Activated CD4-positive, alpha-beta T cell treated with anti-CD3 and anti-CD28 coated beads, Interleukin-2, amount 10 ng/mL, durations not matched to agents 7 days and 5 days (primary cell): ENCODE data around the gene OR2V1. TPM values are rescaled to one million over a fixed set of nuclear protein-coding genes. Genes with fewer than 3 reads are reported as not detected.
"Not testable (repeated sequence)": the region's sequence is repeated elsewhere in the genome, so short reads cannot be mapped to it uniquely, and the experiment has no call there.

Experiments
- CTCF ChIA-PET: fragments of 350-600 bp; sonication (Branson Sonifier 250); formaldehyde crosslinking; loops from one replicate; lab custom pipeline; 2021; ENCODE audit warnings: antibody characterized with exemption; lab: Charles Lee
- POLR2A ChIA-PET: fragments of 350-600 bp; sonication (Branson Sonifier 250); formaldehyde crosslinking; loops from one replicate; lab custom pipeline; 2021; ENCODE audit warnings: antibody characterized with exemption; lab: Charles Lee
- DNase-seq: peaks from one replicate; pipeline ENCODE4 v3.0.0-alpha.2; 2020
- H3K27ac Mint-ChIP-seq: one replicate; pipeline ENCODE4 v1.8.0; 2021; ENCODE audit warnings: mild to moderate bottlenecking, moderate library complexity, mixed read lengths
- H3K27me3 Mint-ChIP-seq: one replicate; pipeline ENCODE4 v1.8.0; 2021; ENCODE audit warnings: mixed read lengths
- H3K36me3 Mint-ChIP-seq: one replicate; pipeline ENCODE4 v1.8.0; 2021; ENCODE audit warnings: low read depth, mixed read lengths
- H3K4me1 Mint-ChIP-seq: one replicate; pipeline ENCODE4 v1.8.0; 2021; ENCODE audit warnings: mixed read lengths
- H3K4me3 Mint-ChIP-seq: one replicate; pipeline ENCODE4 v1.8.0; 2021; ENCODE audit warnings: mild to moderate bottlenecking, moderate library complexity, mixed read lengths
- H3K9me3 Mint-ChIP-seq: one replicate; pipeline ENCODE4 v1.8.0; 2021; ENCODE audit warnings: mixed read lengths
- total RNA-seq, 2 experiments: library from RNA; stranded (reverse); gene quantifications; one replicate each; pipeline ENCODE4 v1.2.3, GENCODE V29; 2021

Gene OR2V1
- total RNA-seq, 2 experiments from 2014 or later: not detected

DNA sequence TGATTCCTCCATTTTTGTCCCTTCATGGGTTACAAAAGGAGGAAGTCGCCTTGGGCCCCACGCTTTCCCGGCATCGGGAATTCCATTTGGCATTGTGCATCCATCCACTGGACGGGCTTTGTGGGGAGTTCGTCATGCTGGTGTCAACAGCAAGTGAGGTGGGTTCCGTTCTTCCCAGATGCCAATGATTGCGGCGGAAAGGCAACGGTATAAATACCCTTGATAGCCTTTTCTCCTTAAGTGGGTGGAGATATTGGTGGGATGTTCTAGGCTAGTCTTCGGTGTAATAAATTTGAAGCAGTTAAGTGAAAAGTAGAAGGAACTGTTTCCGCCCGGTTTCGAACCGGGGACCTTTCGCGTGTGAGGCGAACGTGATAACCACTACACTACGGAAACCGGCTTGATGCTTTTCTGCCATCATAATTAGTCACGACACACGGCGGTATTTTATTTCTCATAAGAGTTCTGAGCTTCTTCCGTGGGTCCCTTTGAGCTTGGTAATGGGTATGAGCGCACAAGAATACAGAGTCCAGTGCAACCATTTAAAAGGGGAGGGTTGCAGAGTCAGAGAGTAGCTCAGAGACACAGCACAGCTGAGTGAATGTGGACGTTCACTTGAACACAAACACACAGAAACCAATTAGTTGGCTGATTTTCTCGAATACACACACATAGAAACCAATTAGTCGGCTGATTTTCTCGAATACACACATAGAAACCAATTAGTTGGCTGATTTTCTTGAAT, 28.9 kb downstream of the OR2V1 start:
- CTCF ChIA-PET, DNase-seq, H3K36me3 Mint-ChIP-seq, H3K9me3 Mint-ChIP-seq, H3K27ac Mint-ChIP-seq, POLR2A ChIA-PET, H3K4me3 Mint-ChIP-seq: not testable (repeated sequence)
- Mint-ChIP-seq H3K27me3 (peaks cover 39% of the 10 kb centered on the region), H3K4me1 (peaks cover 11% of the 10 kb centered on the region)

GRCh38 chr5:181101030-181101641, 29.8 kb downstream of the OR2V1 start:
- H3K9me3 Mint-ChIP-seq, H3K27ac Mint-ChIP-seq, H3K4me3 Mint-ChIP-seq, POLR2A ChIA-PET, CTCF ChIA-PET, DNase-seq, H3K36me3 Mint-ChIP-seq: not testable (repeated sequence)
- H3K4me1 Mint-ChIP-seq: peaks cover 11% of the 10 kb centered on the region
- H3K27me3 Mint-ChIP-seq: peaks cover 39% of the 10 kb centered on the region

GRCh38 chr5:181100121-181100875, 30.7 kb downstream of the OR2V1 start:
- H3K27ac Mint-ChIP-seq: peak overlapping the region; percentile 25
- DNase-seq: no peak
- ChIA-PET POLR2A (no interaction called here), CTCF (no interaction called here)
- H3K4me1 Mint-ChIP-seq: peaks cover 11% of the 10 kb centered on the region
- peak overlapping the region; percentile 32 for H3K4me3 Mint-ChIP-seq
- peaks cover 4% of the 10 kb centered on the region for H3K36me3 Mint-ChIP-seq
- H3K9me3 Mint-ChIP-seq: no peaks in the 10 kb centered on the region
- peaks cover 31% of the 10 kb centered on the region for H3K27me3 Mint-ChIP-seq

- H3K27ac Mint-ChIP-seq: no peak overlapping the region
- DNase-seq: no peak
- no peaks in the 10 kb centered on the region for H3K9me3 Mint-ChIP-seq
- no peak overlapping the region for H3K4me3 Mint-ChIP-seq
- peaks cover 4% of the 10 kb centered on the region for H3K36me3 Mint-ChIP-seq
- POLR2A ChIA-PET: no interaction called here
- H3K27me3 Mint-ChIP-seq: peaks cover 27% of the 10 kb centered on the region
- CTCF ChIA-PET: interaction anchor here (0.5 to 0.8 kb wide), 2 partner anchors 44 to 442 kb away, joined by 3 read pairs; no protein-coding TSS in a partner anchor
- peaks cover 11% of the 10 kb centered on the region for H3K4me1 Mint-ChIP-seq
These were observed 31.3 kb downstream of the OR2V1 start for GRCh38 chr5:181099602-181100086.

DNA sequence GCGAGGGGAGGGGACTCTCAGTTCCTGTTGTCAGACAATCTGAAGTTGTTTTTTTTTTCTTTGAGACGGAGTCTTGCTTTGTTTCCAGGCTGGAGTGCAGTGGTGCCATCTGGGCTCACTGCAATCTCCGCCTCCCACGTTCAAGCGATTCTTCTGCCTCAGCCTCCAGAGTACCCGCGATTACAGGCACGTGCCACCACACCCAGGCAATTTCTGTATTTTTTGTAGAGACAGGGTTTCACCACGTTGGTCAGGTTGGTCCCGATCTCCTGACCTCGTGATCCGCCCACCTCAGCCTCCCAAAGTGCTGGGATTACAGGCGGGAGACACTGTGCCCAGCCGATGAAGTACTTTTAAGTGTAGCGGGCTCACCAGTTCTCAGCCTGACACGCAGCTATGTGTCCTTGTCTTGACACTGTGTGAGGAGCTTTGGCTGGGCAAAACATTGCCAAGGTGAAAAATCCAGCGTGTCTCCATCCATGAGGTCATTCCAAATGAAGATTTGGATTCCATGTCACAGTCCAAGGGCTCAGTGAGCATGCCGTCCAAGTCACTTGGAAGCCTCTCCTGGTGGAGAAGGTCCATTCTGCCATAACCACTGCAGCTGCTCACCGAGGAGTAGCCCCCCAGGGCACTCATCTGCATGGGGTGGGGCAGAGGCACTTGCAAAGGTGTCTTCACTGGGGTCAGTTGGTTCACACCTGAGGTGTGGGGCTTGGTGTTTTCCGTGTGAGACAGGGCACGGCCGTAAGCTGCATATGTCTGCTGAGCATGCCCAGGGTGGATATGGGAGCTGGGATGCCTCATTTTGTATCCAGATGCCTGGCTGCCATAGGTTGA, 32.0 kb downstream of the OR2V1 start:
- POLR2A ChIA-PET: no interaction called here
- DNase-seq: no peak
- H3K4me3 Mint-ChIP-seq: no peak overlapping the region
- H3K36me3 Mint-ChIP-seq: peaks cover under 1% of the 10 kb centered on the region
- H3K4me1 Mint-ChIP-seq: peaks cover 6% of the 10 kb centered on the region
- CTCF ChIA-PET: interaction anchor here (0.5 to 0.8 kb wide), 2 partner anchors 44 to 441 kb away, joined by 3 read pairs; no protein-coding TSS in a partner anchor
- no peaks in the 10 kb centered on the region for H3K9me3 Mint-ChIP-seq
- H3K27ac Mint-ChIP-seq: peak overlapping the region; percentile 19
- peaks cover 21% of the 10 kb centered on the region for H3K27me3 Mint-ChIP-seq

DNA sequence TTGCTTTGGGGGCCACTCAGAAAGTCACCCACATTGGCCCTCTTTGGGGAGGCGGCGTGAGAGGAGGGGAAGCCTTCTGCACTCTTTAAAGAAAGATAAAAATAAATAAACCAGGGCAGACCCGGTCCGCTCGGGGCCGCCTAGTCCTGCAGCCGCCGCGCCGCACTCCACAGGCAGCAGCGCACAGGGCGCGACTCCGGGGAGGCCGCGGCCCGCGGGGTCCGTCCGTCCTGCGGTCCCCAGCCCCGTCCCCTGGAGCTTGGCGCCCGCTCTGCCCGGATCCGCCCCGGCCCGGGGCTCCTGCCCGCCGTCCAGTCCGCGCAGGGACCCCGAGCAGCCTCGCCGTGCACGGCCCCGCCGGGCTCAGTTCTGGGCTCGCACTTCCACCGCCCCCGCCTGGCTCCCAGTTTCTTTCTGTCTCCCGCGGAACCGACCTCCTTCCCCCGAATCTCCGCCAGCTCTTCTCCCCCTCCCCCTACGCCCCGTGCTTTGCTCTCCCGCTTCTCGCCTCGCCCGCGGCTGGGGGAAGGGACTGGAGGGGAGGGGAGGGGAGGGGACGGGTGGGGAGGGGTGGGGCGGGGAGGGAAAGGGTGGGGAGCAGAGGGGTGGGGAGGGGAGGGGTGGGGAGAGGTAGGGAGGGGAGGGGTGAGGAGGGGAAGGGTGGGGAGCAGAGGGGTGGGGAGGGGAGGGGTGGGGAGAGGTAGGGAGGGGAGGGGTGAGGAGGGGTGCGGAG, 33.0 kb downstream of the OR2V1 start:
- H3K9me3 Mint-ChIP-seq, DNase-seq, H3K4me3 Mint-ChIP-seq, H3K36me3 Mint-ChIP-seq, H3K27ac Mint-ChIP-seq, CTCF ChIA-PET, POLR2A ChIA-PET, H3K4me1 Mint-ChIP-seq: not testable (repeated sequence)
- H3K27me3 Mint-ChIP-seq: peaks cover 22% of the 10 kb centered on the region

- POLR2A ChIA-PET, H3K27ac Mint-ChIP-seq, H3K4me3 Mint-ChIP-seq, H3K9me3 Mint-ChIP-seq, CTCF ChIA-PET, H3K4me1 Mint-ChIP-seq, DNase-seq, H3K36me3 Mint-ChIP-seq: not testable (repeated sequence)
- peaks cover 24% of the 10 kb centered on the region for H3K27me3 Mint-ChIP-seq
These were observed 33.6 kb downstream of the OR2V1 start for GRCh38 chr5:181097383-181097753.

DNA sequence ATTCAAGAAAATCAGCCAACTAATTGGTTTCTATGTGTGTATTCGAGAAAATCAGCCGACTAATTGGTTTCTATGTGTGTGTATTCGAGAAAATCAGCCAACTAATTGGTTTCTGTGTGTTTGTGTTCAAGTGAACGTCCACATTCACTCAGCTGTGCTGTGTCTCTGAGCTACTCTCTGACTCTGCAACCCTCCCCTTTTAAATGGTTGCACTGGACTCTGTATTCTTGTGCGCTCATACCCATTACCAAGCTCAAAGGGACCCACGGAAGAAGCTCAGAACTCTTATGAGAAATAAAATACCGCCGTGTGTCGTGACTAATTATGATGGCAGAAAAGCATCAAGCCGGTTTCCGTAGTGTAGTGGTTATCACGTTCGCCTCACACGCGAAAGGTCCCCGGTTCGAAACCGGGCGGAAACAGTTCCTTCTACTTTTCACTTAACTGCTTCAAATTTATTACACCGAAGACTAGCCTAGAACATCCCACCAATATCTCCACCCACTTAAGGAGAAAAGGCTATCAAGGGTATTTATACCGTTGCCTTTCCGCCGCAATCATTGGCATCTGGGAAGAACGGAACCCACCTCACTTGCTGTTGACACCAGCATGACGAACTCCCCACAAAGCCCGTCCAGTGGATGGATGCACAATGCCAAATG, 34.1 kb downstream of the OR2V1 start:
- peaks cover 26% of the 10 kb centered on the region for H3K27me3 Mint-ChIP-seq
- CTCF ChIA-PET, H3K9me3 Mint-ChIP-seq, H3K4me3 Mint-ChIP-seq, POLR2A ChIA-PET, H3K4me1 Mint-ChIP-seq, DNase-seq, H3K27ac Mint-ChIP-seq, H3K36me3 Mint-ChIP-seq: not testable (repeated sequence)

GRCh38 chr5:181095162-181095561, 35.8 kb downstream of the OR2V1 start:
- peaks cover 23% of the 10 kb centered on the region for H3K27me3 Mint-ChIP-seq
- CTCF ChIA-PET: interaction anchor here (0.5 kb wide), 1 partner anchor 40 kb away, joined by 3 read pairs; no protein-coding TSS in a partner anchor
- H3K9me3 Mint-ChIP-seq, H3K27ac Mint-ChIP-seq, H3K4me3 Mint-ChIP-seq, H3K4me1 Mint-ChIP-seq, H3K36me3 Mint-ChIP-seq, POLR2A ChIA-PET, DNase-seq: not testable (repeated sequence)

GRCh38 chr5:181092428-181092827, 38.5 kb downstream of the OR2V1 start:
- no peaks in the 10 kb centered on the region for H3K36me3 Mint-ChIP-seq
- POLR2A ChIA-PET: no interaction called here
- no peaks in the 10 kb centered on the region for H3K4me1 Mint-ChIP-seq
- peaks cover 8% of the 10 kb centered on the region for H3K27me3 Mint-ChIP-seq
- CTCF ChIA-PET: no interaction called here
- H3K27ac Mint-ChIP-seq: no peak overlapping the region
- DNase-seq: no peak
- no peak overlapping the region for H3K4me3 Mint-ChIP-seq
- H3K9me3 Mint-ChIP-seq: no peaks in the 10 kb centered on the region

- no peak overlapping the region for H3K4me3 Mint-ChIP-seq
- POLR2A ChIA-PET: no interaction called here
- no peaks in the 10 kb centered on the region for H3K4me1 Mint-ChIP-seq
- no peak for DNase-seq
- CTCF ChIA-PET: no interaction called here
- H3K36me3 Mint-ChIP-seq: no peaks in the 10 kb centered on the region
- H3K27me3 Mint-ChIP-seq: peaks cover 33% of the 10 kb centered on the region
- no peak overlapping the region for H3K27ac Mint-ChIP-seq
- H3K9me3 Mint-ChIP-seq: no peaks in the 10 kb centered on the region
These were observed 42.7 kb downstream of the OR2V1 start for GRCh38 chr5:181088289-181088688.
